OCI-LY7 (cell line): Measurements from ENCODE around the gene METTL21A.

Experiments used
- EZH2phosphoT487 ChIP-seq: fragments of 200-600 bp; sonication (generic); IDR thresholded peaks from 2 replicates; pipeline ENCODE4 v1.6.1; 2018; ENCODE audit warnings: low read depth, borderline replicate concordance, mild to moderate bottlenecking, mixed run types, antibody characterized with exemption, low read length, moderate library complexity, mixed read lengths
- TF ChIP-seq, protein P1 (sequence below): fragments of 200-600 bp; sonication (generic); conservative IDR thresholded peaks from 2 replicates; pipeline ENCODE4 v1.5.1; 2014; ENCODE audit warnings: mild to moderate bottlenecking, antibody characterized with exemption, low read length, moderate library complexity, mixed read lengths

- TF ChIP-seq EZH2phosphoT487: no peak
- TF ChIP-seq, protein P1, sequence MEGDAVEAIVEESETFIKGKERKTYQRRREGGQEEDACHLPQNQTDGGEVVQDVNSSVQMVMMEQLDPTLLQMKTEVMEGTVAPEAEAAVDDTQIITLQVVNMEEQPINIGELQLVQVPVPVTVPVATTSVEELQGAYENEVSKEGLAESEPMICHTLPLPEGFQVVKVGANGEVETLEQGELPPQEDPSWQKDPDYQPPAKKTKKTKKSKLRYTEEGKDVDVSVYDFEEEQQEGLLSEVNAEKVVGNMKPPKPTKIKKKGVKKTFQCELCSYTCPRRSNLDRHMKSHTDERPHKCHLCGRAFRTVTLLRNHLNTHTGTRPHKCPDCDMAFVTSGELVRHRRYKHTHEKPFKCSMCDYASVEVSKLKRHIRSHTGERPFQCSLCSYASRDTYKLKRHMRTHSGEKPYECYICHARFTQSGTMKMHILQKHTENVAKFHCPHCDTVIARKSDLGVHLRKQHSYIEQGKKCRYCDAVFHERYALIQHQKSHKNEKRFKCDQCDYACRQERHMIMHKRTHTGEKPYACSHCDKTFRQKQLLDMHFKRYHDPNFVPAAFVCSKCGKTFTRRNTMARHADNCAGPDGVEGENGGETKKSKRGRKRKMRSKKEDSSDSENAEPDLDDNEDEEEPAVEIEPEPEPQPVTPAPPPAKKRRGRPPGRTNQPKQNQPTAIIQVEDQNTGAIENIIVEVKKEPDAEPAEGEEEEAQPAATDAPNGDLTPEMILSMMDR: no peak
These were observed 30.5 kb downstream of the METTL21A start for GRCh38 chr2:207594731-207595130.
